Endothelial cell of umbilical vein (primary cell): Measurements from ENCODE around the gene POLR3A. TPM values are rescaled to one million over a fixed set of nuclear protein-coding genes. Genes with fewer than 3 reads are reported as not detected.

Experiments
- BruUV-seq: library from RNA; stranded (reverse); fragments of 400-500 nt; replicated peaks from 2 replicates; lab custom pipeline; 2021; lab: Mats Ljungman, UMichigan
- CTCF ChIA-PET: fragments of 300-600, 350-600 bp; sonication (Branson Sonifier 250); formaldehyde crosslinking; loops from one replicate; lab custom pipeline; 2021; ENCODE audit warnings: antibody characterized with exemption, inconsistent platforms; lab: Charles Lee
- POLR2A ChIA-PET: fragments of 300-600, 350-600 bp; sonication (Branson Sonifier 250); formaldehyde crosslinking; loops from one replicate; lab custom pipeline; 2021; ENCODE audit warnings: antibody characterized with exemption, inconsistent platforms; lab: Charles Lee
- DNase-seq: peaks from one replicate; pipeline ENCODE4 v3.0.0-alpha.2; 2011; ENCODE audit warnings: low read depth, low spot score
- FAIRE-seq: peaks from 2 replicates; lab custom pipeline; 2011; peaks lifted over from hg19 to GRCh38; lab: Jason Lieb, UNC
- H2AFZ ChIP-seq: 2 replicates; pipeline ENCODE4 v1.6.0; 2012; ENCODE audit warnings: low read depth, low read length, control low read depth, inconsistent platforms
- H3K27ac ChIP-seq: 2 replicates; pipeline ENCODE4 v1.5.1; 2011; ENCODE audit warnings: low read depth, mild to moderate bottlenecking, control low read depth, low read length, moderate library complexity; ENCODE audit not compliant: insufficient read depth
- H3K27me3 ChIP-seq, 2 experiments: 2 replicates each; pipeline versions ENCODE4 v1.6.0 to v1.6.1; 2011; ENCODE audit warnings: low read length in 2 of 2, mixed read lengths in 1 of 2; ENCODE audit not compliant: control insufficient read depth in 2 of 2, insufficient read depth in 2 of 2
- H3K36me3 ChIP-seq, 2 experiments: 2 replicates in 1 of 2; 3 replicates in 1 of 2; pipeline ENCODE4 v1.5.1; 2011; ENCODE audit warnings: low read length in 2 of 2, mild to moderate bottlenecking in 1 of 2, moderate library complexity in 1 of 2; ENCODE audit not compliant: control insufficient read depth in 2 of 2, insufficient read depth in 2 of 2; ENCODE audit errors: extremely low read depth in 1 of 2
- H3K4me1 ChIP-seq: 3 replicates; pipeline ENCODE4 v1.5.1; 2011; ENCODE audit warnings: mild to moderate bottlenecking, low read length; ENCODE audit not compliant: control insufficient read depth, insufficient read depth; ENCODE audit errors: extremely low read depth
- H3K4me2 ChIP-seq: 2 replicates; pipeline ENCODE4 v1.6.1; 2011; ENCODE audit warnings: low read length, control low read depth, mixed read lengths; ENCODE audit not compliant: insufficient read depth
- H3K4me3 ChIP-seq, 3 experiments: fragments of 200-600 bp in 1 of 3; sonication (generic), shearing (Covaris generic) in 1 of 3; replicated peaks in 1 of 3; 2 replicates each; pipeline ENCODE4 v1.5.1; 2011 to 2016; ENCODE audit warnings: control low read depth in 3 of 3, low read length in 3 of 3, mild to moderate bottlenecking in 2 of 3, inconsistent platforms in 1 of 3, low read depth in 1 of 3, moderate library complexity in 1 of 3; ENCODE audit not compliant: insufficient read depth in 1 of 3
- H3K79me2 ChIP-seq: 2 replicates; pipeline ENCODE4 v1.6.0; 2012; ENCODE audit warnings: low read length, inconsistent platforms; ENCODE audit not compliant: control insufficient read depth, insufficient read depth
- H3K9ac ChIP-seq: replicated peaks from 2 replicates; pipeline ENCODE3; 2011; ENCODE audit warnings: low read length, control low read depth; ENCODE audit not compliant: insufficient read depth; ENCODE audit errors: extremely low read depth
- H3K9me1 ChIP-seq: replicated peaks from 3 replicates; pipeline ENCODE4 v1.6.0; 2011; ENCODE audit warnings: mild to moderate bottlenecking, low read length; ENCODE audit not compliant: control insufficient read depth, insufficient read depth; ENCODE audit errors: extremely low read depth
- H3K9me3 ChIP-seq: replicated peaks from 2 replicates; pipeline ENCODE4 v1.5.1; 2012; ENCODE audit warnings: low read length, inconsistent platforms; ENCODE audit not compliant: control insufficient read depth, insufficient read depth
- H4K20me1 ChIP-seq: replicated peaks from 2 replicates; pipeline ENCODE3; 2011; ENCODE audit warnings: mild to moderate bottlenecking, low read length; ENCODE audit not compliant: control insufficient read depth, insufficient read depth; ENCODE audit errors: extremely low read depth
- EZH2 ChIP-seq: IDR thresholded peaks from 2 replicates; pipeline ENCODE4 v1.6.1; 2012; ENCODE audit warnings: borderline replicate concordance, low read depth, mild to moderate bottlenecking, moderate library complexity, low read length, inconsistent platforms; ENCODE audit not compliant: severe bottlenecking
- FOS ChIP-seq: IDR thresholded peaks from 2 replicates; pipeline ENCODE4 v1.6.1; 2011; ENCODE audit warnings: mild to moderate bottlenecking, low read length, moderate library complexity, borderline replicate concordance; ENCODE audit not compliant: insufficient read depth
- GATA2 ChIP-seq: IDR thresholded peaks from 2 replicates; pipeline ENCODE4 v1.7.0; 2011; ENCODE audit warnings: low read depth, mild to moderate bottlenecking, moderate library complexity, mixed read lengths, low read length; ENCODE audit not compliant: insufficient read length, insufficient read depth
- JUN ChIP-seq: IDR thresholded peaks from 2 replicates; pipeline ENCODE4 v1.6.1; 2011; ENCODE audit warnings: borderline replicate concordance, low read depth; ENCODE audit not compliant: insufficient read length, insufficient read depth
- MYC ChIP-seq: IDR thresholded peaks from one replicate; pipeline ENCODE4 v1.6.1; 2011; ENCODE audit warnings: mild to moderate bottlenecking, low read depth, low read length
- POLR2A ChIP-seq: IDR thresholded peaks from 2 replicates; pipeline ENCODE4 v1.6.1; 2012; ENCODE audit warnings: low read depth, mild to moderate bottlenecking, control low read depth, low read length
- POLR2AphosphoS5 ChIP-seq: IDR thresholded peaks from 2 replicates; pipeline ENCODE4 v1.6.1; 2012; ENCODE audit warnings: low read depth, mild to moderate bottlenecking, control low read depth, low read length, moderate library complexity; ENCODE audit not compliant: insufficient read depth
- dilution Hi-C: fragments of 300-500 bp; cut with MboI; formaldehyde crosslinking; loops from one replicate; pipeline ENCODE4 v1.15.0; 2019; ENCODE audit warnings: low sequenced_read_pairs; ENCODE audit not compliant: extremely low pct_ligation_motif_present
- intact Hi-C: fragments of 100-400 bp; cut with micrococcal nuclease; formaldehyde crosslinking; loops from one replicate; pipeline ENCODE4 v1.10.0; 2022
- polyA plus RNA-seq, 4 experiments: library from polyadenylated mRNA; depleted of rRNA in 3 of 4; stranded (reverse) in 3 of 4; unstranded in 1 of 4; fragments of >200 nt; gene quantifications; 2 replicates each; pipeline versions ENCODE4 v1.2.1 to v1.2.3, GENCODE V29; 2011 to 2012; ENCODE audit warnings: missing spikeins in 1 of 4
- total RNA-seq: library from RNA; stranded (reverse); gene quantifications from 2 replicates; pipeline ENCODE4 v1.2.3, GENCODE V29; 2021
- TF ChIP-seq, protein P1 (sequence below): IDR thresholded peaks from 2 replicates; pipeline ENCODE4 v1.6.1; 2011; ENCODE audit not compliant: insufficient read depth, insufficient read length
- TF ChIP-seq, protein P2 (sequence below), 2 donors: IDR thresholded peaks; 1 replicate in 1 of 2; 2 replicates in 1 of 2; pipeline ENCODE4 v1.5.1; 2011; ENCODE audit warnings: low read length in 2 of 2, mild to moderate bottlenecking in 2 of 2, moderate library complexity in 2 of 2, control low read depth in 1 of 2, inconsistent platforms in 1 of 2, low read depth in 1 of 2; ENCODE audit not compliant: insufficient read depth in 1 of 2; ENCODE audit errors: extremely low read depth in 1 of 2

The POLR3A gene
- total and polyA plus RNA-seq, 2 donors (not counting 3 experiments of a cell fraction or from before 2014, with no cell fraction given), result 9.5 to 25.3 TPM

- Histone ChIP-seq H3K9me3 (no peaks in the 10 kb centered on the region), H4K20me1 (no peaks in the 10 kb centered on the region), H3K9me1 (no peaks in the 10 kb centered on the region), H3K4me2 (no peak overlapping the region), H3K9ac (no peak overlapping the region), H3K79me2 (no peaks in the 10 kb centered on the region), H3K27me3 (no peaks in the 10 kb centered on the region), H3K4me1 (no peaks in the 10 kb centered on the region), H3K4me3 (no peak overlapping the region), H3K27ac (no peak overlapping the region), H2AFZ (no peak overlapping the region), H3K36me3 (no peaks in the 10 kb centered on the region)
- intact Hi-C loops, result no loop called here
- ChIA-PET CTCF (interaction anchor here (1.3 kb wide), 1 partner anchor 13 kb away, joined by 4 read pairs; no protein-coding TSS in a partner anchor), POLR2A (no interaction called here)
- no TSS peak for BruUV-seq
- no peak for TF ChIP-seq POLR2AphosphoS5
- TF ChIP-seq FOS, result no peak
- TF ChIP-seq, protein P1, sequence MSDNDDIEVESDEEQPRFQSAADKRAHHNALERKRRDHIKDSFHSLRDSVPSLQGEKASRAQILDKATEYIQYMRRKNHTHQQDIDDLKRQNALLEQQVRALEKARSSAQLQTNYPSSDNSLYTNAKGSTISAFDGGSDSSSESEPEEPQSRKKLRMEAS, result no peak
- no peak for TF ChIP-seq JUN
- TF ChIP-seq, protein P2, sequence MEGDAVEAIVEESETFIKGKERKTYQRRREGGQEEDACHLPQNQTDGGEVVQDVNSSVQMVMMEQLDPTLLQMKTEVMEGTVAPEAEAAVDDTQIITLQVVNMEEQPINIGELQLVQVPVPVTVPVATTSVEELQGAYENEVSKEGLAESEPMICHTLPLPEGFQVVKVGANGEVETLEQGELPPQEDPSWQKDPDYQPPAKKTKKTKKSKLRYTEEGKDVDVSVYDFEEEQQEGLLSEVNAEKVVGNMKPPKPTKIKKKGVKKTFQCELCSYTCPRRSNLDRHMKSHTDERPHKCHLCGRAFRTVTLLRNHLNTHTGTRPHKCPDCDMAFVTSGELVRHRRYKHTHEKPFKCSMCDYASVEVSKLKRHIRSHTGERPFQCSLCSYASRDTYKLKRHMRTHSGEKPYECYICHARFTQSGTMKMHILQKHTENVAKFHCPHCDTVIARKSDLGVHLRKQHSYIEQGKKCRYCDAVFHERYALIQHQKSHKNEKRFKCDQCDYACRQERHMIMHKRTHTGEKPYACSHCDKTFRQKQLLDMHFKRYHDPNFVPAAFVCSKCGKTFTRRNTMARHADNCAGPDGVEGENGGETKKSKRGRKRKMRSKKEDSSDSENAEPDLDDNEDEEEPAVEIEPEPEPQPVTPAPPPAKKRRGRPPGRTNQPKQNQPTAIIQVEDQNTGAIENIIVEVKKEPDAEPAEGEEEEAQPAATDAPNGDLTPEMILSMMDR (IDR thresholded peaks at IDR 0.05; ENCODE audit: extremely low read depth in 1 of 2, insufficient read depth in 1 of 2, low read depth in 1 of 2, low read length in 2 of 2), result no peak
- TF ChIP-seq GATA2, result no peak
- no peak for TF ChIP-seq POLR2A
- TF ChIP-seq EZH2, result no peak
- no peak for TF ChIP-seq MYC
- DNase-seq (no peak), FAIRE-seq (no peak)
- dilution Hi-C loops, result no loop called here
Observed at GRCh38 chr10:78059906-78060702, 30.8 kb upstream of the POLR3A start.
